ENCODE measurements around the gene TMEM130.

- TF ChIP-seq CTCF (IDR thresholded peaks at IDR 0.05) (no peak), EP300 (IDR thresholded peaks at IDR 0.05) (no peak)
Measured at GRCh38 chr7:98833022-98833421, 36.8 kb downstream of the TMEM130 start.
